ENCODE measurements around the gene RCL1. TPM values are rescaled to one million over a fixed set of nuclear protein-coding genes. Genes with fewer than 3 reads are reported as not detected.

The RCL1 gene
- total RNA-seq, 1 experiment from 2014 or later = 21.5 TPM

- in situ Hi-C loops (cut with HindIII; ENCODE audit: low pct_unique_long_range_greater_than_20kb, low sequenced_read_pairs) = no loop called here
- DNase-seq (ENCODE audit: low read depth, low spot score) = no peak
Observed at GRCh38 chr9:4799775-4800174, 7.0 kb downstream of the RCL1 start.

GRCh38 chr9:4801156-4801555 lies 8.4 kb downstream of the RCL1 start:
- no peak for DNase-seq (ENCODE audit: low read depth, low spot score)
- in situ Hi-C loops (cut with HindIII; ENCODE audit: low pct_unique_long_range_greater_than_20kb, low sequenced_read_pairs) = no loop called here

DNA sequence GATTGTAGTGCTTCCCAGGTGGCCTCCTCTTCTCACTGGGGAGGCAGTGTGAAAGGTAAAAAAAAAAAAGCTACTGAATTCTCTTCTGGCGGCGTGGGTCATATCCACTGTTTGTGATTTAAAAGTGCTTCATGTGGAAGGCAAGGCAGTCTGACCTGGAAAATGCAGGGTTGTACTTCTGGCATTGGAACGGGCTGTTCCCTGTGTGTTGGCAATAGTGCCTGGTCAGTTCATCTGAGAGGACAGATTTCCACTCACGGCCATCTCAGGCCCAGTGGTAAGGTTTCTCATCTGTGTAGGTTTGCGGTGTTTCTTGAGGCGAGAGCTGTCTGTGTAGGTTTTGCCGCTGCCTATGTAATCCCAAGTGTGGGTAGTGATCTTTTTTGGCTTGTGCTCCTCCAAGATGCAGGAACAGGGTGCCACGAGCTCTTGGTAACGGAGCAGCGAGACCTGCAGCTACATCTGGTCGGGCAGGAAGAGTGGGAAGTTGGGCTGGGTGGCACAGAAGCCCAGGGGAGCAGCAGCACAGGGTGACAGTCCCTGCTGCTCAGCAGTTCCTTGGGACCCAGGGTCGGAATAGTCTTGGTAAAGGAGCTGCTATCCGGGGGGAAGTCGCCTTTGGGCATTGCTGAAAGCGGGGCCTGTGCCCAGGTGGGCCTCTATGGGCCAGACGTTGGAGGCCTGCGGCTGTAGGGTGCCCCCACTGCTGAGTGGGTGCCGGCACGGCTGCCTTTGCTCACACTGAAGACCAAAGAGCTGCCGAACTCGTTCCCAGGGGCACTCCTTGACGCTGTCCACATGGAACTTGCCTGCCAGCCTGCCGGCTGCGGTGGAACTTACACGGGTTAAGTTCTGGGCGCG lies 11.2 kb downstream of the RCL1 start:
- no peak for DNase-seq (ENCODE audit: low read depth, low spot score)
- in situ Hi-C loops (cut with HindIII; ENCODE audit: low pct_unique_long_range_greater_than_20kb, low sequenced_read_pairs) = no loop called here

- no peak for DNase-seq (ENCODE audit: low read depth, low spot score)
- in situ Hi-C loops (cut with HindIII; ENCODE audit: low pct_unique_long_range_greater_than_20kb, low sequenced_read_pairs) = no loop called here
Observed at GRCh38 chr9:4804531-4805016, 11.8 kb downstream of the RCL1 start.

GRCh38 chr9:4805191-4805918 lies 12.6 kb downstream of the RCL1 start:
- no peak for DNase-seq (ENCODE audit: low read depth, low spot score)
- in situ Hi-C loops (cut with HindIII; ENCODE audit: low pct_unique_long_range_greater_than_20kb, low sequenced_read_pairs) = no loop called here

DNA sequence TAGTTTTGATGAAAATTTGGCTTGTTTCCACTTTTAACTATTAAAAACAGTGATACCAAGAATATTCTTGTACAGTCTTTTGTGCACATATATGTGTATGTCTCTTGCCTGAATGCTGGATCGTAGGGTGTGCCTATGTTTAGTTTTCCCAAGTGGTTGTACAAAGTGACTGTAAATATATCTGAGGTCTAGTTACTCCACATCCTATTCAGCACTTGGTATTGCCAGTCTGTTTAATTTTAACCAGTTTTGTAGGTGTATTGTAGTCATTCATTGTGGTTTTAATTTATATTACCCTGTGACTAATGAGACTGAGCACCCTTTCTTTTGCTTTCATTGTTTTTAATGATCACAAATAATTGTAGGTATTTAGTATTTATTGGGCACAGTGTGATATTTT lies 17.8 kb downstream of the RCL1 start:
- in situ Hi-C loops (cut with HindIII; ENCODE audit: low pct_unique_long_range_greater_than_20kb, low sequenced_read_pairs) = no loop called here
- no peak for DNase-seq (ENCODE audit: low read depth, low spot score)

DNA sequence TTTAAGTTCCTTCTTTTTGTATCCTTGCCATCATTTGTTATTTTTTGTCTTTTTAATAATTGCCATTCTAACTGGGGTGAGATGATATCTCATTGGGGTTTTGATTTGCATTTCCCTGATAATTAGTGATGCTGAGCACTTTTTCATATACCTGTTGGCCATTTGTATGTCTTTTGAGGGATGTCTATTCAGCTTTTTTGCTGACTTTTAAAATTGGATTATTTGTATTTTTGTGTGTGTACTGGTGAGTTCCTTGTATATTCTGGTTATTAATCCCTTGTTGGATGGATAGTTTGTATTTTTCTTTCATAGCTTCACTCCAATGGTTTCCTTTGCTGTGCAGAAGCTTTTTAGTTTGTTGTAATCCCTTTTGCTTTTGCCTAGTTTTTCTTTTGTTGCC lies 19.1 kb downstream of the RCL1 start:
- DNase-seq (ENCODE audit: low read depth, low spot score) = no peak
- in situ Hi-C loops (cut with HindIII; ENCODE audit: low pct_unique_long_range_greater_than_20kb, low sequenced_read_pairs) = no loop called here

DNA sequence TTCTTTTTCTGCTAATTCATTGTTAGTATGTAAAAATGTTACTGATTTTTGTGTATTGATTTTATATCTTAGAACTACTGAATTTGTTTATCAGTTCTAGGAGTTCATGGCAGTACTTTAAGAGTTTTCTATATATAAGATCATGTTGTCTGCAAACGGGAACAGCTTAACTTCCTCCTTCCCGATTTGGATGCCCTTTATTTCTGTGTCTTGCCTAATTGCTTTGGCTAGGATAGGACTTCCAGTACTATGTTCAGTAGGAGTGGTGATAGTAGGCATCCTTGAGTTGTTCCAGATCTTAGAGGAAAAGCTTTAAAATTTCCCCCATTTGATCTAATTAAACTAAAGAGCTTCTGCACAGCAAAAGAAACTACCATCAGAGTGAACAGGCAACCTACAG lies 20.1 kb downstream of the RCL1 start:
- in situ Hi-C loops (cut with HindIII; ENCODE audit: low pct_unique_long_range_greater_than_20kb, low sequenced_read_pairs) = no loop called here

DNA sequence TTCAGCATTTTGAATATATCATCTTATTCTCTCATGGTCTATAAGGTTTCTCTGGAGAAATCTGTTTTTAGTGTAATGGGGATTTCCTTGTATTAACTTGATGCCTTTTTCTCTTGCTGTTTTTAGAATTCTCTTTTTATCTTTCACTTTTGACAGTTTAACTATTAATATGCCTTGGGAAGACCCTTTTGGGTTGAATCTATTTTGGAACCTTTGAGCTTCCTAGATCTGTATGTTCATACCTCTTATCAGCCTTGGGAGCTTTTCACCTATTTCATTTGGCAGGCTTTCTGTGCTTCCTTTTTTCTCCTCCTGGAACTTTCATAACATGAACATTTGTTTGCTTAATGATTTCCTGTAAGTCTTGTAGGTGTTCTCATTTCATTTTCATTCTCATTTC lies 22.2 kb downstream of the RCL1 start:
- in situ Hi-C loops (cut with HindIII; ENCODE audit: low pct_unique_long_range_greater_than_20kb, low sequenced_read_pairs) = no loop called here
- no peak for DNase-seq (ENCODE audit: low read depth, low spot score)

More for the DNA sequence above, 20.1 kb downstream of the RCL1 start:
- no peak for DNase-seq (ENCODE audit: low read depth, low spot score)

DNA sequence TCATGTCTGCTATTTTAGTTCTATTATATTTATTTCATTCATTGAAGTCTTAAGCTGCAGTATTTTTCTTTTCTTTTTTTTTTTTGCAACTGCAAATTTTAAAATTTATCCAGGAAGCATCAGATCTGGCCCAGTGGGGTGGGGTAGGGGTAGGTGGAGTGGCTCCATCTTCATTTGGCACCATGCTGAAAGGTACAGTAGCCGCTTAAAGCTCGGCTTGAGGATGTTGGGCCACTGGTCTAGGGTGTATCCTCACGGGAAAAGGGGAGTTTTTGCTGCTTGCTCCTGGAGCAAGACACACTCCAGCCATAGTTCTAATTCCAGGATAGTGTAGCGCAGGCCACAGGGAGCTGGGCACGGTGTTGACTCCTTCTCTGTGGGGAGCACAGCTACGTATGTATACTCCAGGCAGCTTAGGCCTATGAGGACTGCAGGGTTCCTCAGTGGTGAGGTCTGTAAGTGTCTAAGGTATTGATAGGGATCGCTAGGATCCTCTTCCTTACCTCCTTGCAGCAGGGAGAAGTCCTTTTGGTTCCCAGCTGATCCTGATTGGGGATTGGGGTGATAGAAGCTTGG lies 22.7 kb downstream of the RCL1 start:
- in situ Hi-C loops (cut with HindIII; ENCODE audit: low pct_unique_long_range_greater_than_20kb, low sequenced_read_pairs) = no loop called here
- DNase-seq (ENCODE audit: low read depth, low spot score) = no peak

DNA sequence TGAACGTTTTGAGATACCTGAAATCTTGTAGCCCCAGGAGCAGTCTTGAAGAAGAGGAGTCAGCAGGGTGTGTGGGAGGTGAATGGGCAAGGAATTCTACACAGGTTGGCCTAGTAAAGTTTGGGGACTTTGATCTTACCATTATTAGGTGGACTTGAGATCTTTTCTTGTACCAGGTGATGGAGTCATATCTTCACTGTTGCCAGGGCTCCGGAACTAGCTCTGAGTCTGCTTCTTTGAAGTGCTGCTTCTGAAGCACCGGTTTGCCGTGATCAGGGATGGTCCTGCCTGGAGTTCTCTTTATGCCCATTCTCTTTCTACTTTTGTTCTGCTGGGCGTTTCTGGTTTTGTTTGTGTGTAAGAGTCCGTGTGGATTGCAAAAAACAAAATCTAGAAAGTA lies 27.4 kb downstream of the RCL1 start:
- in situ Hi-C loops (cut with HindIII; ENCODE audit: low pct_unique_long_range_greater_than_20kb, low sequenced_read_pairs) = no loop called here
- DNase-seq (ENCODE audit: low read depth, low spot score) = no peak

- DNase-seq (ENCODE audit: low read depth, low spot score) = no peak
- in situ Hi-C loops (cut with HindIII; ENCODE audit: low pct_unique_long_range_greater_than_20kb, low sequenced_read_pairs) = no loop called here
Observed at GRCh38 chr9:4821133-4821532, 28.4 kb downstream of the RCL1 start.

GRCh38 chr9:4822057-4822456 lies 29.3 kb downstream of the RCL1 start:
- in situ Hi-C loops (cut with HindIII; ENCODE audit: low pct_unique_long_range_greater_than_20kb, low sequenced_read_pairs) = no loop called here
- no peak for DNase-seq (ENCODE audit: low read depth, low spot score)

- no peak for DNase-seq (ENCODE audit: low read depth, low spot score)
- in situ Hi-C loops (cut with HindIII; ENCODE audit: low pct_unique_long_range_greater_than_20kb, low sequenced_read_pairs) = no loop called here
Observed at GRCh38 chr9:4826417-4827166, 33.8 kb downstream of the RCL1 start.

DNA sequence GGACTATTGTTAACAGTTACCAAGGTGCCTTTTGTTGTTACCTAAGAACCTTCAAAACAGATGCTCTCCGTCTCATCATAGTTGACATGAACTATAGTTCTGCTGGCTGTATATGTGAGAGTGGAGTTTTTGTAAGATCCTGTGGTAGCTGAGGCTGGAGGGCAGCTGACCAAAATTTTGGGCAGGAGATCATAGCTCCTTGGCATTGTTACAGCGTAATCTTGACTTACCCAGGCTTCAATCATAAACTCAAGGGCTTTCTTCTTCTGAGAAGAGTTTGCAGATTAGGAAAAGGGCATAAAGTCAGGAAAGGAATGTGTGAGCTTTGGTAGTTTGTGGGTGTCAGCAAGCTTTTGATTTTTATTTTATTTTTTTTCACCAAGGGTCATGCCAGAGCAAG lies 34.5 kb downstream of the RCL1 start:
- in situ Hi-C loops (cut with HindIII; ENCODE audit: low pct_unique_long_range_greater_than_20kb, low sequenced_read_pairs) = no loop called here
- DNase-seq (ENCODE audit: low read depth, low spot score) = no peak

GRCh38 chr9:4828761-4829160 lies 36.0 kb downstream of the RCL1 start:
- DNase-seq (ENCODE audit: low read depth, low spot score) = no peak

DNA sequence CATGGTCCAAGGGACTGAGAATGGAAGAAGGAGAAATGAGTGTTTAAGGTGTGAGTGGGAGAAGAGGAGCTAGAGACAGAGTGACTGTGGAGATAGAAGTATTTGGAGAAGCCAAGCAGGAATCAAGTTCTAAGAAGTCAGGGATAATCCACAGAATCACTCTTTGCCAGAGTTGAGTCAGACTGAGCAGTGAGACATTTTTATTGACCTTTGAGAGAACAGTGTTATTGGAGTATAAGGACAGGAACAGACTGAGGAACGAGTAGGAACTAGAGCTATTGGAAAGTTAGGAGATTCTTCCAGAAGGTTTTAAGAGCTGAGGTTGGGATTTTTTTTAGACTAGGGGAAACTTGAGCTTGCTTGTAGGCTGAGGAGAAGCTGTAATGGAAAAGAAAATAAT lies 37.2 kb downstream of the RCL1 start:
- in situ Hi-C loops (cut with HindIII; ENCODE audit: low pct_unique_long_range_greater_than_20kb, low sequenced_read_pairs) = no loop called here
- no peak for DNase-seq (ENCODE audit: low read depth, low spot score)

More at GRCh38 chr9:4828761-4829160, 36.0 kb downstream of the RCL1 start:
- in situ Hi-C loops (cut with HindIII; ENCODE audit: low pct_unique_long_range_greater_than_20kb, low sequenced_read_pairs) = no loop called here

DNA sequence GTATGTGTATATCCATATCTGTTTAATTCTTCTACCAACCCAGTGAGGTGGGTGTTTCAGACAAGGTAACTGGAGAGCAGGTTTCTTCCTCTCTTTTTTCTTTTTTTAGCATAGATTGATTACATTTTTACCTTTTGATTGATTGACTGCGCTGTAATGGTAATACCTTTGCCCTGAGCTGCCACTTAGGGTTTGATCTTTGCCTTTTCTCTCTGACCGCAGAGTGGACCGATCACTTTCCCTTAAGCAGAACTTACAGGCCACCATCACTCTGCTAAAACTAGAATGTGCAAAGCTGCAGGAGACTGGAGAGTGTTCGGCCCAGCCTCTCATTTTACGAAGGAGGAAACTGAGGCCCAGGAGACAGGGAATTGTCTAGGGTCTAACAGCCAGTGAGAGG lies 38.0 kb downstream of the RCL1 start:
- in situ Hi-C loops (cut with HindIII; ENCODE audit: low pct_unique_long_range_greater_than_20kb, low sequenced_read_pairs) = no loop called here
- DNase-seq (ENCODE audit: low read depth, low spot score) = no peak
